Activated CD4-positive, alpha-beta T cell treated with anti-CD3 and anti-CD28 coated beads for 1 hour (primary cell): ENCODE data around the gene ELAVL2.

Experiments used
- DNase-seq: peaks from one replicate; pipeline ENCODE4 v3.0.0-alpha.2; 2020

Gene ELAVL2

GRCh38 chr9:23821375-23822181 lies 4.5 kb downstream of the ELAVL2 start:
- no peak for DNase-seq

GRCh38 chr9:23820451-23821374 lies 5.3 kb downstream of the ELAVL2 start:
- DNase-seq, result no peak

GRCh38 chr9:23819403-23819802 lies 6.6 kb downstream of the ELAVL2 start:
- DNase-seq, result no peak

- DNase-seq, result no peak
These were observed 11.8 kb downstream of the ELAVL2 start for GRCh38 chr9:23814243-23814642.

- no peak for DNase-seq
These were observed 13.4 kb downstream of the ELAVL2 start for GRCh38 chr9:23812673-23813072.

GRCh38 chr9:23811633-23812032 lies 14.4 kb downstream of the ELAVL2 start:
- no peak for DNase-seq

- no peak for DNase-seq
These were observed 22.8 kb downstream of the ELAVL2 start for GRCh38 chr9:23803216-23803615.

- no peak for DNase-seq
These were observed 24.5 kb downstream of the ELAVL2 start for GRCh38 chr9:23801523-23801922.

GRCh38 chr9:23799521-23799920 lies 26.5 kb downstream of the ELAVL2 start:
- DNase-seq, result no peak

GRCh38 chr9:23798325-23798724 lies 27.7 kb downstream of the ELAVL2 start:
- DNase-seq, result no peak

- no peak for DNase-seq
These were observed 29.8 kb downstream of the ELAVL2 start for GRCh38 chr9:23796209-23796608.

GRCh38 chr9:23790351-23791260 lies 35.4 kb downstream of the ELAVL2 start:
- no peak for DNase-seq

GRCh38 chr9:23789529-23790254 lies 36.3 kb downstream of the ELAVL2 start:
- DNase-seq, result no peak

- no peak for DNase-seq
These were observed 41.1 kb downstream of the ELAVL2 start for GRCh38 chr9:23784962-23785361.

GRCh38 chr9:23783509-23783908 lies 42.5 kb downstream of the ELAVL2 start:
- no peak for DNase-seq

- DNase-seq, result no peak
These were observed 46.8 kb downstream of the ELAVL2 start for GRCh38 chr9:23779220-23779619.

- DNase-seq, result no peak
These were observed 48.7 kb downstream of the ELAVL2 start for GRCh38 chr9:23777328-23777727.

- no peak for DNase-seq
These were observed 50.5 kb downstream of the ELAVL2 start for GRCh38 chr9:23775549-23775948.

- no peak for DNase-seq
These were observed 51.8 kb downstream of the ELAVL2 start for GRCh38 chr9:23774266-23774665.

GRCh38 chr9:23772385-23772783 lies 53.7 kb downstream of the ELAVL2 start:
- DNase-seq, result no peak

GRCh38 chr9:23771746-23772384 lies 54.2 kb downstream of the ELAVL2 start:
- DNase-seq, result no peak
